HL-60/S4 treated with phorbol 12-myristate 13-acetate at 8.2 ng/mL for 4 days and 3 days (cell line): Measurements from ENCODE around the gene CT45A2.
"Not testable (repeated sequence)": the region's sequence is repeated elsewhere in the genome, so short reads cannot be mapped to it uniquely, and the experiment has no call there.

Experiments used
- in situ Hi-C: fragments of 300-500 bp; cut with MboI; formaldehyde crosslinking; loops from 2 replicates; pipeline ENCODE4 v1.15.0; 2022; ENCODE audit warnings: low sequenced_read_pairs

CT45A2 gene, protein sequence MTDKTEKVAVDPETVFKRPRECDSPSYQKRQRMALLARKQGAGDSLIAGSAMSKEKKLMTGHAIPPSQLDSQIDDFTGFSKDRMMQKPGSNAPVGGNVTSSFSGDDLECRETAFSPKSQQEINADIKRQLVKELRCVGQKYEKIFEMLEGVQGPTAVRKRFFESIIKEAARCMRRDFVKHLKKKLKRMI

GRCh38 chrX:135819912-135820311, at the start of gene CT45A2:
CT45A2 (minus strand) TSS chrX:135820012; CDS start chrX:135816265, 3,747 bp downstream.
- in situ Hi-C loops, result not testable (repeated sequence)

DNA sequence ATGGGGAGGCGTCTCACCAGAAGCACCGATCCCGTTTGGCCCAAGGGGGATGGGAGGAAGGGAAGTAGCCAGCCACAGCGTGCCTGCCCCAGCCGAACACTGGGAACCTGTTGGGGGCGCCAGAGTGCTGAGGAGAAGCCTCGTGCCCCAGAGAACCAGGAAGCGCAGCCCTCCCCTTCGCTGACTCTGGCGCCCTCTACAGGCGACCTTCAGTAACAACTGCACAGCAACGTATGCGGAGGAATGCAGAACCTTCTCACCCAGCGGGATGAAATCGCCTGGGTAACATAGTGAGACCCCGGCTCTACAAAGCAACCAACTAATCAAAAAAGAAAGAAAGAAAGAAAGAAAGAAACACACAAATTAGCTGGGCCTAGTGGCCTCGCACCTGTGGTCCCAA, 34.6 kb upstream of the CT45A2 start, which contains the start of gene CT45A8:
Gene CT45A8 (minus strand): TSS at position 101 of the 400 bp plus-strand sequence. CDS start 3,755 bp downstream, outside the sequence.
- in situ Hi-C loops, result not testable (repeated sequence)

DNA sequence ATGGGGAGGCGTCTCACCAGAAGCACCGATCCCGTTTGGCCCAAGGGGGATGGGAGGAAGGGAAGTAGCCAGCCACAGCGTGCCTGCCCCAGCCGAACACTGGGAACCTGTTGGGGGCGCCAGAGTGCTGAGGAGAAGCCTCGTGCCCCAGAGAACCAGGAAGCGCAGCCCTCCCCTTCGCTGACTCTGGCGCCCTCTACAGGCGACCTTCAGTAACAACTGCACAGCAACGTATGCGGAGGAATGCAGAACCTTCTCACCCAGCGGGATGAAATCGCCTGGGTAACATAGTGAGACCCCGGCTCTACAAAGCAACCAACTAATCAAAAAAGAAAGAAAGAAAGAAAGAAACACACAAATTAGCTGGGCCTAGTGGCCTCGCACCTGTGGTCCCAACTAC, 17.4 kb upstream of the CT45A2 start, which contains the start of gene CT45A7:
Gene CT45A7 (minus strand): TSS at position 101 of the 400 bp plus-strand sequence. CDS start 3,747 bp downstream, outside the sequence.
- in situ Hi-C loops, result not testable (repeated sequence)

DNA sequence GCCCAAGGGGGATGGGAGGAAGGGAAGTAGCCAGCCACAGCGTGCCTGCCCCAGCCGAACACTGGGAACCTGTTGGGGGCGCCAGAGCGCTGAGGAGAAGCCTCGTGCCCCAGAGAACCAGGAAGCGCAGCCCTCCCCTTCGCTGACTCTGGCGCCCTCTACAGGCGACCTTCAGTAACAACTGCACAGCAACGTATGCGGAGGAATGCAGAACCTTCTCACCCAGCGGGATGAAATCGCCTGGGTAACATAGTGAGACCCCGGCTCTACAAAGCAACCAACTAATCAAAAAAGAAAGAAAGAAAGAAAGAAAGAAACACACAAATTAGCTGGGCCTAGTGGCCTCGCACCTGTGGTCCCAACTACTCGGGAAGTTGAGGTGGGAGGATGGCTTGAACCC, 17.1 kb downstream of the CT45A2 start, which contains the start of gene CT45A6:
Gene CT45A6 (minus strand): TSS at position 101 of the 400 bp plus-strand sequence. CDS start 3,794 bp downstream, outside the sequence.
- in situ Hi-C loops, result not testable (repeated sequence)

DNA sequence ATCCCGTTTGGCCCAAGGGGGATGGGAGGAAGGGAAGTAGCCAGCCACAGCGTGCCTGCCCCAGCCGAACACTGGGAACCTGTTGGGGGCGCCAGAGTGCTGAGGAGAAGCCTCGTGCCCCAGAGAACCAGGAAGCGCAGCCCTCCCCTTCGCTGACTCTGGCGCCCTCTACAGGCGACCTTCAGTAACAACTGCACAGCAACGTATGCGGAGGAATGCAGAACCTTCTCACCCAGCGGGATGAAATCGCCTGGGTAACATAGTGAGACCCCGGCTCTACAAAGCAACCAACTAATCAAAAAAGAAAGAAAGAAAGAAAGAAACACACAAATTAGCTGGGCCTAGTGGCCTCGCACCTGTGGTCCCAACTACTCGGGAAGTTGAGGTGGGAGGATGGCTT, 34.4 kb downstream of the CT45A2 start, which contains the start of gene CT45A5:
Gene CT45A5 (minus strand): TSS at position 101 of the 400 bp plus-strand sequence. CDS start 3,774 bp downstream, outside the sequence.
- in situ Hi-C loops, result not testable (repeated sequence)

DNA sequence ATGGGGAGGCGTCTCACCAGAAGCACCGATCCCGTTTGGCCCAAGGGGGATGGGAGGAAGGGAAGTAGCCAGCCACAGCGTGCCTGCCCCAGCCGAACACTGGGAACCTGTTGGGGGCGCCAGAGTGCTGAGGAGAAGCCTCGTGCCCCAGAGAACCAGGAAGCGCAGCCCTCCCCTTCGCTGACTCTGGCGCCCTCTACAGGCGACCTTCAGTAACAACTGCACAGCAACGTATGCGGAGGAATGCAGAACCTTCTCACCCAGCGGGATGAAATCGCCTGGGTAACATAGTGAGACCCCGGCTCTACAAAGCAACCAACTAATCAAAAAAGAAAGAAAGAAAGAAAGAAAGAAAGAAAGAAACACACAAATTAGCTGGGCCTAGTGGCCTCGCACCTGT, 51.7 kb downstream of the CT45A2 start, which contains the start of gene CT45A3:
Gene CT45A3 (minus strand): TSS at position 101 of the 400 bp plus-strand sequence. CDS start 3,747 bp downstream, outside the sequence.
- in situ Hi-C loops, result not testable (repeated sequence)
